H1 (cell line): ENCODE measurements around the gene CHCHD6. TPM values are rescaled to one million over a fixed set of nuclear protein-coding genes. Genes with fewer than 3 reads are reported as not detected.

Source experiments
- CTCF ChIA-PET: fragments of 300-600 bp; sonication (Branson Sonifier 250); formaldehyde crosslinking; loops from one replicate; lab custom pipeline; 2021; ENCODE audit not compliant: partially characterized antibody; lab: Charles Lee
- POLR2A ChIA-PET: fragments of 300-600 bp; sonication (Branson Sonifier 250); formaldehyde crosslinking; loops from one replicate; lab custom pipeline; 2021; ENCODE audit warnings: inconsistent platforms; ENCODE audit not compliant: partially characterized antibody; lab: Charles Lee
- DNase-seq, 2 experiments: peaks; one replicate each; pipeline versions ENCODE4 v3.0.0 to v3.0.0-alpha.2; 2010 to 2022; ENCODE audit warnings: low spot score in 2 of 2, low read depth in 1 of 2, mixed read lengths in 1 of 2
- FAIRE-seq: peaks from 2 replicates; lab custom pipeline; 2011; peaks lifted over from hg19 to GRCh38; lab: Jason Lieb, UNC
- H2AFZ ChIP-seq: 2 replicates; pipeline ENCODE4 v1.8.1; 2012; ENCODE audit warnings: low read length, inconsistent platforms
- H2AK5ac ChIP-seq: 2 replicates; pipeline ENCODE4 v1.6.1; 2013; ENCODE audit warnings: low read depth, low read length
- H2BK120ac ChIP-seq: replicated peaks from 2 replicates; pipeline ENCODE3; 2013; ENCODE audit warnings: low read depth, low read length, inconsistent platforms
- H2BK12ac ChIP-seq: 2 replicates; pipeline ENCODE4 v1.6.1; 2013; ENCODE audit warnings: low read depth, low read length
- H2BK15ac ChIP-seq: 2 replicates; pipeline ENCODE4 v1.6.1; 2013; ENCODE audit warnings: low read length
- H2BK20ac ChIP-seq: 2 replicates; pipeline ENCODE4 v1.6.1; 2013; ENCODE audit warnings: low read length
- H2BK5ac ChIP-seq: 2 replicates; pipeline ENCODE4 v1.6.1; 2013; ENCODE audit warnings: low read depth, low read length
- H3K14ac ChIP-seq: 2 replicates; pipeline ENCODE4 v1.6.1; 2013; ENCODE audit warnings: inconsistent platforms; ENCODE audit not compliant: insufficient read length
- H3K18ac ChIP-seq: 2 replicates; pipeline ENCODE4 v1.6.1; 2013; ENCODE audit warnings: low read length; ENCODE audit errors: extremely low read depth
- H3K23ac ChIP-seq: 2 replicates; pipeline ENCODE4 v1.6.1; 2013; ENCODE audit warnings: inconsistent platforms; ENCODE audit not compliant: insufficient read length
- H3K23me2 ChIP-seq: 2 replicates; pipeline ENCODE4 v1.6.1; 2013; ENCODE audit warnings: low read depth, low read length
- H3K27ac ChIP-seq: 2 replicates; pipeline ENCODE4 v1.6.1; 2011; ENCODE audit warnings: low read depth, low read length, inconsistent platforms
- H3K27me3 ChIP-seq, 4 experiments: replicated peaks in 1 of 4; 1 replicate in 1 of 4; 2 replicates in 3 of 4; pipeline versions ENCODE4 v1.6.1 to v1.8.1; 2011 to 2013; ENCODE audit warnings: low read length in 3 of 4, mild to moderate bottlenecking in 3 of 4, inconsistent platforms in 2 of 4, mixed read lengths in 2 of 4, moderate library complexity in 1 of 4; ENCODE audit not compliant: control insufficient read depth in 3 of 4, insufficient read depth in 3 of 4; ENCODE audit errors: extremely low read depth in 1 of 4
- H3K36me3 ChIP-seq, 4 experiments: 2 replicates each; pipeline versions ENCODE4 v1.6.1 to v1.8.1; 2011 to 2013; ENCODE audit warnings: mild to moderate bottlenecking in 4 of 4, low read length in 3 of 4, moderate library complexity in 2 of 4, control low read depth in 1 of 4, inconsistent platforms in 1 of 4; ENCODE audit not compliant: insufficient read depth in 4 of 4, control insufficient read depth in 2 of 4
- H3K4ac ChIP-seq: replicated peaks from 2 replicates; pipeline ENCODE3; 2013; ENCODE audit warnings: low read length, low read depth, mixed read lengths, inconsistent platforms; ENCODE audit not compliant: insufficient read length
- H3K4me1 ChIP-seq, 4 experiments: replicated peaks in 1 of 4; 1 replicate in 1 of 4; 2 replicates in 3 of 4; pipeline versions ENCODE4 v1.6.1 to v1.8.1; 2011 to 2013; ENCODE audit warnings: low read length in 3 of 4, inconsistent platforms in 2 of 4, mixed read lengths in 1 of 4; ENCODE audit not compliant: insufficient read depth in 4 of 4, control insufficient read depth in 3 of 4
- H3K4me2 ChIP-seq, 2 experiments: 2 replicates each; pipeline versions ENCODE4 v1.6.1 to v1.8.1; 2011 to 2013; ENCODE audit warnings: low read depth in 2 of 2, low read length in 2 of 2, control low read depth in 1 of 2, inconsistent platforms in 1 of 2, mild to moderate bottlenecking in 1 of 2; ENCODE audit not compliant: insufficient read depth in 1 of 2
- H3K4me3 ChIP-seq, 4 experiments: fragments of 200-600, 300-600 bp in 1 of 4; sonication (generic), shearing (Covaris generic), sonication (Bioruptor Twin) in 1 of 4; 2 replicates each; pipeline versions ENCODE4 v1.5.1 to v1.8.1; 2011 to 2016; ENCODE audit warnings: low read length in 4 of 4, low read depth in 3 of 4, control low read depth in 2 of 4, inconsistent platforms in 2 of 4, mild to moderate bottlenecking in 2 of 4, mixed read lengths in 1 of 4, moderate library complexity in 1 of 4; ENCODE audit not compliant: insufficient read depth in 2 of 4; ENCODE audit errors: extremely low read depth in 1 of 4
- H3K56ac ChIP-seq: replicated peaks from 2 replicates; pipeline ENCODE3; 2013; ENCODE audit warnings: low read depth, mild to moderate bottlenecking, mixed read lengths, low read length, inconsistent platforms; ENCODE audit not compliant: insufficient read length
- H3K79me1 ChIP-seq: 2 replicates; pipeline ENCODE4 v1.6.1; 2013; ENCODE audit warnings: low read depth, low read length, control low read depth
- H3K79me2 ChIP-seq, 2 experiments: 2 replicates each; pipeline versions ENCODE4 v1.6.1 to v1.8.1; 2012 to 2013; ENCODE audit warnings: low read length in 2 of 2, mild to moderate bottlenecking in 2 of 2, inconsistent platforms in 1 of 2; ENCODE audit not compliant: insufficient read depth in 2 of 2, control insufficient read depth in 1 of 2
- H3K9ac ChIP-seq, 4 experiments: replicated peaks in 1 of 4; 1 replicate in 1 of 4; 2 replicates in 3 of 4; pipeline versions ENCODE4 v1.6.1 to v1.8.1; 2011 to 2013; ENCODE audit warnings: low read depth in 3 of 4, low read length in 3 of 4, control low read depth in 2 of 4, mild to moderate bottlenecking in 2 of 4, moderate library complexity in 2 of 4, inconsistent platforms in 1 of 4; ENCODE audit errors: extremely low read depth in 1 of 4
- H3K9me3 ChIP-seq, 2 experiments: 2 replicates each; pipeline versions ENCODE4 v1.6.1 to v1.8.1; 2012 to 2013; ENCODE audit warnings: mild to moderate bottlenecking in 2 of 2, moderate library complexity in 2 of 2, control low read depth in 1 of 2, inconsistent platforms in 1 of 2, low read depth in 1 of 2, low read length in 1 of 2, mixed read lengths in 1 of 2; ENCODE audit not compliant: insufficient read depth in 2 of 2
- H4K20me1 ChIP-seq, 2 experiments: replicated peaks in 1 of 2; 2 replicates each; pipeline versions ENCODE3 to v1.8.1; 2011 to 2013; ENCODE audit warnings: inconsistent platforms in 2 of 2, low read length in 2 of 2, mild to moderate bottlenecking in 1 of 2; ENCODE audit not compliant: insufficient read depth in 2 of 2, control insufficient read depth in 1 of 2
- H4K5ac ChIP-seq: 2 replicates; pipeline ENCODE4 v1.6.1; 2013; ENCODE audit warnings: low read length, low read depth, mixed read lengths, inconsistent platforms; ENCODE audit not compliant: insufficient read length
- H4K8ac ChIP-seq: 2 replicates; pipeline ENCODE4 v1.8.0; 2013; ENCODE audit warnings: mild to moderate bottlenecking, moderate library complexity, low read length, inconsistent platforms; ENCODE audit not compliant: insufficient read depth; ENCODE audit errors: extremely low read depth
- H4K91ac ChIP-seq: replicated peaks from 2 replicates; pipeline ENCODE3; 2013; ENCODE audit warnings: low read length, mixed read lengths, inconsistent platforms; ENCODE audit not compliant: insufficient read length
- CBX8 ChIP-seq: fragments of 300-800, 300-1000 bp; sonication (generic); IDR thresholded peaks from 2 replicates; pipeline ENCODE4 v1.7.1; 2016; ENCODE audit warnings: low read depth, low read length, borderline replicate concordance
- CHD1 ChIP-seq: IDR thresholded peaks from 2 replicates; pipeline ENCODE4 v1.6.1; 2012; ENCODE audit warnings: low read depth, low read length, improper control_type of control experiment
- CTBP2 ChIP-seq: IDR thresholded peaks from 2 replicates; pipeline ENCODE4 v1.7.0; 2011; ENCODE audit warnings: borderline replicate concordance, mild to moderate bottlenecking, moderate library complexity, mixed read lengths, low read length; ENCODE audit not compliant: insufficient read depth, insufficient read length
- CTCF ChIP-seq, 3 experiments: IDR thresholded peaks; 1 replicate in 2 of 3; 2 replicates in 1 of 3; pipeline versions ENCODE4 v1.5.1 to v1.6.1; 2011; ENCODE audit warnings: low read length in 3 of 3, mild to moderate bottlenecking in 3 of 3, inconsistent platforms in 2 of 3, low read depth in 1 of 3, moderate library complexity in 1 of 3; ENCODE audit not compliant: insufficient read depth in 1 of 3; ENCODE audit errors: control extremely low read depth in 1 of 3
- GTF2F1 ChIP-seq: IDR thresholded peaks from 2 replicates; pipeline ENCODE4 v1.6.1; 2012; ENCODE audit warnings: low read depth, low read length, improper control_type of control experiment, borderline replicate concordance
- KDM1A ChIP-seq: fragments of 200-600, 300-600 bp; sonication (generic); IDR thresholded peaks from 2 replicates; pipeline ENCODE4 v1.7.1; 2016; ENCODE audit warnings: mild to moderate bottlenecking, low read length, borderline replicate concordance
- RXRA ChIP-seq: IDR thresholded peaks from 2 replicates; pipeline ENCODE4 v1.6.1; 2011; ENCODE audit warnings: low read depth, mild to moderate bottlenecking, low read length, moderate library complexity; ENCODE audit not compliant: insufficient read depth
- TBP ChIP-seq: IDR thresholded peaks from 2 replicates; pipeline ENCODE4 v1.6.1; 2011; ENCODE audit warnings: low read depth, low read length, improper control_type of control experiment
- TCF12 ChIP-seq: IDR thresholded peaks from 2 replicates; pipeline ENCODE4 v1.6.1; 2011; ENCODE audit warnings: low read depth, mild to moderate bottlenecking, low read length
- WGBS, 2 experiments: shearing (Covaris generic) in 1 of 2; methylation state at CpG; one replicate each; pipeline versions ENCODE4 v1.1.6 to v1.1.7; 2013 to 2015; ENCODE audit warnings: low lambda C conversion rate in 2 of 2, mixed read lengths in 2 of 2, inconsistent platforms in 1 of 2, low coverage in 1 of 2, missing lambda C conversion rate in 1 of 2; ENCODE audit not compliant: insufficient replicate concordance in 2 of 2, insufficient coverage in 1 of 2, insufficient read length in 1 of 2; ENCODE audit errors: extremely low coverage in 1 of 2, missing lambda C conversion rate in 1 of 2; 5-methylcytosine and 5-hydroxymethylcytosine counted together
- polyA plus RNA-seq, 7 experiments: library from polyadenylated mRNA; depleted of rRNA in 3 of 7; stranded (reverse) in 5 of 7; unstranded in 2 of 7; fragments of >200 nt in 5 of 7; fragments of 200-250 nt in 2 of 7; gene quantifications; 1 replicate in 5 of 7; 2 replicates in 1 of 7; 4 replicates in 1 of 7; pipeline versions ENCODE4 v1.2.1 to v1.2.3, GENCODE V29; 2011 to 2013; ENCODE audit warnings: missing spikeins in 2 of 7, mixed read lengths in 2 of 7
- total RNA-seq: library from RNA; stranded (reverse); fragmentation: NEBNext Ultra II Directional; extraction: Animal tissue kit (Norgen Biotek cat#: 25700); gene quantifications from 2 replicates; pipeline ENCODE4 v1.2.1, GENCODE V29; 2021
- TF ChIP-seq, protein P1 (sequence below): IDR thresholded peaks from 2 replicates; pipeline ENCODE4 v1.6.1; 2011; ENCODE audit warnings: low read depth, mild to moderate bottlenecking, low read length; ENCODE audit not compliant: insufficient read depth

Gene CHCHD6
- total and polyA plus RNA-seq, 2 of the 8 experiments (the other 6 are each of a cell fraction or from before 2014, with no cell fraction given) = 32.4 to 37.6 TPM

GRCh38 chr3:126913524-126913923 is 209.5 kb downstream of the CHCHD6 start:
- H3K56ac ChIP-seq = no peak overlapping the region
- peak overlapping the region; percentile 52; the same call in 1 of the 2 replicates for H2BK5ac ChIP-seq
- no peak overlapping the region for H3K9ac ChIP-seq
- no peak overlapping the region for H3K14ac ChIP-seq
- H4K5ac ChIP-seq = no peak overlapping the region
- CTCF ChIA-PET = interaction anchor here (0.7 to 2.6 kb wide), 2 partner anchors 11 to 101 kb away, joined by 3 to 6 read pairs; no protein-coding TSS in a partner anchor
- TF ChIP-seq TBP = no peak
- TF ChIP-seq TCF12 = no peak
- TF ChIP-seq GTF2F1 = no peak
- no peak for TF ChIP-seq CTCF (IDR thresholded peaks at IDR 0.05; ENCODE audit: control extremely low read depth in 1 of 3, insufficient read depth in 1 of 3, low read depth in 1 of 3, low read length in 3 of 3)
- no peak for TF ChIP-seq CBX8
- TF ChIP-seq, protein P1, sequence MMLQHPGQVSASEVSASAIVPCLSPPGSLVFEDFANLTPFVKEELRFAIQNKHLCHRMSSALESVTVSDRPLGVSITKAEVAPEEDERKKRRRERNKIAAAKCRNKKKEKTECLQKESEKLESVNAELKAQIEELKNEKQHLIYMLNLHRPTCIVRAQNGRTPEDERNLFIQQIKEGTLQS = no peak
- no peak for TF ChIP-seq CHD1
- no peak for TF ChIP-seq CTBP2
- no peak for TF ChIP-seq RXRA
- no peak for TF ChIP-seq KDM1A
- H3K23me2 ChIP-seq = no peaks in the 10 kb centered on the region
- no peaks in the 10 kb centered on the region for H3K27me3 ChIP-seq
- no peak overlapping the region for H3K4me3 ChIP-seq
- no peaks in the 10 kb centered on the region for H3K79me2 ChIP-seq
- H3K18ac ChIP-seq = peak overlapping the region; percentile 32; the same call in 1 of the 2 replicates
- 90% methylated on average over 5 of the region's 6 CpGs; no CpG with 5 or more reads in 1 of the 2 experiments for WGBS, 2 experiments
- no peaks in the 10 kb centered on the region; the same call in 1 of the 2 replicates for H3K79me1 ChIP-seq
- H4K91ac ChIP-seq = no peak overlapping the region
- H3K4me1 ChIP-seq = no peaks in the 10 kb centered on the region; a peak in 1 of 7 replicates
- H4K8ac ChIP-seq = no peak overlapping the region; the same call in 1 of the 2 replicates
- H2AK5ac ChIP-seq = no peak overlapping the region
- FAIRE-seq = no peak
- POLR2A ChIA-PET = no interaction called here
- H4K20me1 ChIP-seq = no peaks in the 10 kb centered on the region
- H2AFZ ChIP-seq = no peak overlapping the region
- H3K27ac ChIP-seq = no peak overlapping the region
- DNase-seq = no peak
- no peak overlapping the region for H2BK15ac ChIP-seq
- H2BK12ac ChIP-seq = no peak overlapping the region
- H3K9me3 ChIP-seq = no peaks in the 10 kb centered on the region
- H3K4ac ChIP-seq = no peak overlapping the region
- H3K36me3 ChIP-seq = no peaks in the 10 kb centered on the region
- no peak overlapping the region for H2BK20ac ChIP-seq
- no peak overlapping the region for H2BK120ac ChIP-seq
- no peak overlapping the region for H3K23ac ChIP-seq
- H3K4me2 ChIP-seq = no peak overlapping the region
